Glutamatergic neuron (in vitro differentiated cells): ENCODE results near the gene NDUFS7. TPM values are rescaled to one million over a fixed set of nuclear protein-coding genes. Genes with fewer than 3 reads are reported as not detected.
A peak's percentile ranks its signal among the peaks of the same experiment; 100 is the strongest.

ENCODE experiments used
- DNase-seq: peaks from one replicate; pipeline ENCODE4 v3.0.0; 2022
- H3K27ac Mint-ChIP-seq: one replicate; pipeline ENCODE4 v1.8.0; 2020; ENCODE audit warnings: mild to moderate bottlenecking, mixed read lengths, inconsistent platforms; ENCODE audit not compliant: unreplicated experiment
- H3K27me3 Mint-ChIP-seq: one replicate; pipeline ENCODE4 v1.8.0; 2020; ENCODE audit warnings: mild to moderate bottlenecking, moderate library complexity, mixed read lengths, inconsistent platforms; ENCODE audit not compliant: unreplicated experiment
- H3K36me3 Mint-ChIP-seq: one replicate; pipeline ENCODE4 v1.8.0; 2020; ENCODE audit warnings: mild to moderate bottlenecking, mixed read lengths, inconsistent platforms; ENCODE audit not compliant: unreplicated experiment
- H3K4me1 Mint-ChIP-seq: one replicate; pipeline ENCODE4 v1.8.0; 2020; ENCODE audit warnings: mild to moderate bottlenecking, low read depth, mixed read lengths, inconsistent platforms; ENCODE audit not compliant: unreplicated experiment
- H3K4me3 Mint-ChIP-seq: one replicate; pipeline ENCODE4 v1.8.0; 2020; ENCODE audit warnings: mild to moderate bottlenecking, mixed read lengths, inconsistent platforms; ENCODE audit not compliant: unreplicated experiment
- H3K9me3 Mint-ChIP-seq: one replicate; pipeline ENCODE4 v1.8.0; 2020; ENCODE audit warnings: mild to moderate bottlenecking, moderate library complexity, mixed read lengths, inconsistent platforms; ENCODE audit not compliant: unreplicated experiment
- total RNA-seq: library from RNA; stranded (reverse); fragmentation: NEBNext Ultra II Directional; extraction: Animal tissue kit (Norgen Biotek cat#: 25700); gene quantifications from one replicate; pipeline ENCODE4 v1.2.1, GENCODE V29; 2021; ENCODE audit not compliant: unreplicated experiment
- TF ChIP-seq, protein P1 (sequence below): fragments of 200-600 bp; sonication (generic); IDR thresholded peaks from one replicate; pipeline ENCODE4 v1.5.0; 2021; ENCODE audit not compliant: partially characterized antibody, unreplicated experiment

The NDUFS7 gene
- total RNA-seq, 1 donor from 2014 or later: 123 TPM

GRCh38 chr19:1423436-1424191 is 39.9 kb downstream of the NDUFS7 start:
- TF ChIP-seq, protein P1, sequence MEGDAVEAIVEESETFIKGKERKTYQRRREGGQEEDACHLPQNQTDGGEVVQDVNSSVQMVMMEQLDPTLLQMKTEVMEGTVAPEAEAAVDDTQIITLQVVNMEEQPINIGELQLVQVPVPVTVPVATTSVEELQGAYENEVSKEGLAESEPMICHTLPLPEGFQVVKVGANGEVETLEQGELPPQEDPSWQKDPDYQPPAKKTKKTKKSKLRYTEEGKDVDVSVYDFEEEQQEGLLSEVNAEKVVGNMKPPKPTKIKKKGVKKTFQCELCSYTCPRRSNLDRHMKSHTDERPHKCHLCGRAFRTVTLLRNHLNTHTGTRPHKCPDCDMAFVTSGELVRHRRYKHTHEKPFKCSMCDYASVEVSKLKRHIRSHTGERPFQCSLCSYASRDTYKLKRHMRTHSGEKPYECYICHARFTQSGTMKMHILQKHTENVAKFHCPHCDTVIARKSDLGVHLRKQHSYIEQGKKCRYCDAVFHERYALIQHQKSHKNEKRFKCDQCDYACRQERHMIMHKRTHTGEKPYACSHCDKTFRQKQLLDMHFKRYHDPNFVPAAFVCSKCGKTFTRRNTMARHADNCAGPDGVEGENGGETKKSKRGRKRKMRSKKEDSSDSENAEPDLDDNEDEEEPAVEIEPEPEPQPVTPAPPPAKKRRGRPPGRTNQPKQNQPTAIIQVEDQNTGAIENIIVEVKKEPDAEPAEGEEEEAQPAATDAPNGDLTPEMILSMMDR: no peak
- no peak for DNase-seq
- Mint-ChIP-seq H3K4me3 (no peak overlapping the region), H3K27ac (peak overlapping the region; percentile 57), H3K4me1 (peaks cover 30% of the 10 kb centered on the region), H3K36me3 (peaks cover 3% of the 10 kb centered on the region), H3K9me3 (peaks cover 9% of the 10 kb centered on the region), H3K27me3 (peaks cover 9% of the 10 kb centered on the region)

GRCh38 chr19:1424192-1424955 is 40.7 kb downstream of the NDUFS7 start:
- TF ChIP-seq, protein P1: no peak
- Mint-ChIP-seq H3K36me3 (peaks cover 3% of the 10 kb centered on the region), H3K4me1 (peaks cover 30% of the 10 kb centered on the region), H3K4me3 (no peak overlapping the region), H3K9me3 (peaks cover 9% of the 10 kb centered on the region), H3K27ac (peak overlapping the region; percentile 87), H3K27me3 (peaks cover 9% of the 10 kb centered on the region)
- DNase-seq: no peak

GRCh38 chr19:1425102-1425837 is 41.6 kb downstream of the NDUFS7 start:
- no peak for DNase-seq
- TF ChIP-seq, protein P1: no peak
- H3K4me3 Mint-ChIP-seq: peak overlapping the region; percentile 25
- peak overlapping the region; percentile 70 for H3K27ac Mint-ChIP-seq
- H3K27me3 Mint-ChIP-seq: peaks cover 7% of the 10 kb centered on the region
- H3K36me3 Mint-ChIP-seq: peaks cover 3% of the 10 kb centered on the region
- peaks cover 9% of the 10 kb centered on the region for H3K9me3 Mint-ChIP-seq
- peaks cover 30% of the 10 kb centered on the region for H3K4me1 Mint-ChIP-seq

- no peak overlapping the region for H3K4me3 Mint-ChIP-seq
- peaks cover 5% of the 10 kb centered on the region for H3K9me3 Mint-ChIP-seq
- H3K36me3 Mint-ChIP-seq: peaks cover 3% of the 10 kb centered on the region
- peaks cover 30% of the 10 kb centered on the region for H3K4me1 Mint-ChIP-seq
- TF ChIP-seq, protein P1: no peak
- DNase-seq: no peak
- peak overlapping the region; percentile 68 for H3K27ac Mint-ChIP-seq
- peaks cover 7% of the 10 kb centered on the region for H3K27me3 Mint-ChIP-seq
These were observed 42.2 kb downstream of the NDUFS7 start for GRCh38 chr19:1425902-1426301.
